Stomach (tissue), 9 donors: Measurements from ENCODE around the gene FAM47E. TPM values are rescaled to one million over a fixed set of nuclear protein-coding genes. Genes with fewer than 3 reads are reported as not detected.
"Not testable (repeated sequence)": the region's sequence is repeated elsewhere in the genome, so short reads cannot be mapped to it uniquely, and the experiment has no call there.

Experiments used
- DNase-seq, 2 donors: peaks; one replicate each; pipeline versions ENCODE4 v3.0.0 to v3.0.0-alpha.2; 2013 to 2019
- H3K27ac ChIP-seq, 5 donors: fragments of 200-600 bp in 4 of 5; sonication (generic) in 4 of 5; one replicate each; pipeline ENCODE4 v1.5.1; 2013 to 2019; ENCODE audit warnings: mild to moderate bottlenecking in 1 of 5, moderate library complexity in 1 of 5
- H3K27me3 ChIP-seq, 3 donors: fragments of 200-600 bp; sonication (generic); one replicate each; pipeline ENCODE4 v1.5.1; 2017 to 2019; ENCODE audit warnings: mixed run types in 1 of 3
- H3K36me3 ChIP-seq, 4 donors: fragments of 200-600 bp; sonication (generic); 1 replicate in 3 of 4; 2 replicates in 1 of 4; pipeline ENCODE4 v1.5.1; 2016 to 2019
- H3K4me1 ChIP-seq, 4 donors: fragments of 200-600 bp; sonication (generic); one replicate each; pipeline ENCODE4 v1.5.1; 2016 to 2019
- H3K4me3 ChIP-seq, 4 donors: fragments of 200-600 bp; sonication (generic) in 3 of 4; one replicate each; pipeline ENCODE4 v1.5.1; 2016 to 2019; ENCODE audit warnings: mild to moderate bottlenecking in 1 of 4
- H3K9me3 ChIP-seq, 4 donors: fragments of 200-600 bp; sonication (generic); one replicate each; pipeline ENCODE4 v1.5.1; 2016 to 2019
- CTCF ChIP-seq, 7 experiments: fragments of 450-650 bp in 4 of 7; fragments of 200-600 bp in 3 of 7; sonication (generic) in 3 of 7; IDR thresholded peaks; one replicate each; pipeline ENCODE4 v1.5.1; 2016 to 2019; ENCODE audit warnings: antibody characterized with exemption in 7 of 7, control low read depth in 2 of 7, mild to moderate bottlenecking in 1 of 7
- EP300 ChIP-seq: sonication (generic); formaldehyde crosslinking; IDR thresholded peaks from one replicate; pipeline ENCODE4 v1.6.1; 2017; ENCODE audit warnings: antibody characterized with exemption
- POLR2A ChIP-seq, 4 donors: fragments of 450-650 bp; IDR thresholded peaks; one replicate each; pipeline ENCODE4 v1.6.1; 2016; ENCODE audit warnings: antibody characterized with exemption in 4 of 4, control low read depth in 2 of 4, mild to moderate bottlenecking in 1 of 4, moderate library complexity in 1 of 4
- POLR2AphosphoS5 ChIP-seq, 3 donors: sonication (generic); formaldehyde crosslinking; IDR thresholded peaks; one replicate each; pipeline ENCODE4 v1.6.1; 2016; ENCODE audit warnings: antibody characterized with exemption in 3 of 3
- WGBS, 5 donors: extraction: QIAGEN DNeasy Blood & Tissue Kit in 3 of 5; methylation state at CpG; one replicate each; pipeline versions ENCODE4 v1.1.5 to v1.1.7; 2013 to 2018; 5-methylcytosine and 5-hydroxymethylcytosine counted together
- intact Hi-C: fragments of 100-400 bp; cut with DNase I; formaldehyde crosslinking; loops from one replicate; pipeline ENCODE4 v1.15.1; 2023; ENCODE audit warnings: low total_unique reads
- polyA plus RNA-seq, 3 donors: library from polyadenylated mRNA; stranded (reverse); fragments of 200-250 nt; gene quantifications; one replicate each; pipeline ENCODE4 v1.2.3, GENCODE V29; 2013
- total RNA-seq, 5 donors: library from RNA; depleted of rRNA; stranded (reverse); fragments of >200 nt; gene quantifications; one replicate each; pipeline versions ENCODE4 v1.1.0 to v1.2.3, GENCODE V29; 2014 to 2016
- donor health status: healthy with polysubstance abuse.
- donor health status: Bipolar disorder and iron deficiency.
- donor health status: healthy.

FAM47E gene
- total and polyA plus RNA-seq, 8 donors, result under 0.01 to 10.8 (median 6.5) TPM; not detected in 1

- WGBS, 5 donors, result 60 to 67% (median 63%) methylated on average over 6 of the region's 6 CpGs
- H3K9me3 ChIP-seq, result peaks cover 0 to 1% (median 0%) of the 10 kb centered on the region in 4 donors
- H3K27me3 ChIP-seq, result no peaks in the 10 kb centered on the region
- DNase-seq, result no peak
- no peaks in the 10 kb centered on the region for H3K36me3 ChIP-seq
- TF ChIP-seq POLR2AphosphoS5 (IDR thresholded peaks at IDR 0.05), result no peak
- no peak for TF ChIP-seq CTCF (IDR thresholded peaks at IDR 0.05)
- intact Hi-C loops, result no loop called here
- H3K4me3 ChIP-seq, result no peak overlapping the region
- H3K27ac ChIP-seq, result no peak overlapping the region
- H3K4me1 ChIP-seq, result peaks cover 0 to 22% (median 5%) of the 10 kb centered on the region in 4 donors
Observed at GRCh38 chr4:76280488-76281441, 29.2 kb downstream of the FAM47E start.

- H3K27me3 ChIP-seq, H3K9me3 ChIP-seq, intact Hi-C loops, H3K4me3 ChIP-seq, H3K36me3 ChIP-seq: not testable (repeated sequence)
- peak in 1 of 2 donors; percentile 35 for DNase-seq
- peak overlapping the region in 1 of 5 donors; percentile 31 for H3K27ac ChIP-seq
- WGBS, 5 donors, result 34 to 55% (median 36%) methylated on average over 6 of the region's 6 CpGs
- H3K4me1 ChIP-seq, result peaks cover 0 to 22% (median 5%) of the 10 kb centered on the region in 4 donors
Observed at GRCh38 chr4:76281594-76281993, 30.1 kb downstream of the FAM47E start.

- 68 to 85% (median 80%) methylated on average over 6 of the region's 6 CpGs for WGBS, 5 donors
- intact Hi-C loops, result no loop called here
- Histone ChIP-seq H3K9me3 (peaks cover 0 to 6% (median 0%) of the 10 kb centered on the region in 4 donors), H3K27ac (no peak overlapping the region), H3K36me3 (no peaks in the 10 kb centered on the region), H3K4me3 (no peak overlapping the region), H3K4me1 (peaks cover 0 to 19% (median 5%) of the 10 kb centered on the region in 4 donors), H3K27me3 (no peaks in the 10 kb centered on the region)
- DNase-seq, result no peak
- TF ChIP-seq CTCF (IDR thresholded peaks at IDR 0.05), result no peak
- no peak for TF ChIP-seq EP300
- TF ChIP-seq POLR2A (IDR thresholded peaks at IDR 0.05), result no peak
- TF ChIP-seq POLR2AphosphoS5 (IDR thresholded peaks at IDR 0.05), result no peak
Observed at GRCh38 chr4:76282941-76283689, 31.6 kb downstream of the FAM47E start.

- 79 to 90% (median 81%) methylated on average over 4 of the region's 4 CpGs for WGBS, 5 donors
- no peak for TF ChIP-seq POLR2A (IDR thresholded peaks at IDR 0.05)
- TF ChIP-seq EP300, result no peak
- no peak for TF ChIP-seq POLR2AphosphoS5 (IDR thresholded peaks at IDR 0.05)
- TF ChIP-seq CTCF (IDR thresholded peaks at IDR 0.05), result no peak
- Histone ChIP-seq H3K27me3 (no peaks in the 10 kb centered on the region), H3K4me1 (peaks cover 0 to 12% (median 5%) of the 10 kb centered on the region in 4 donors), H3K27ac (no peak overlapping the region), H3K9me3 (peaks cover 0 to 6% (median 0%) of the 10 kb centered on the region in 4 donors), H3K36me3 (no peaks in the 10 kb centered on the region), H3K4me3 (no peak overlapping the region)
- intact Hi-C loops, result no loop called here
- DNase-seq, result no peak
Observed at GRCh38 chr4:76283900-76284299, 32.4 kb downstream of the FAM47E start.

DNA sequence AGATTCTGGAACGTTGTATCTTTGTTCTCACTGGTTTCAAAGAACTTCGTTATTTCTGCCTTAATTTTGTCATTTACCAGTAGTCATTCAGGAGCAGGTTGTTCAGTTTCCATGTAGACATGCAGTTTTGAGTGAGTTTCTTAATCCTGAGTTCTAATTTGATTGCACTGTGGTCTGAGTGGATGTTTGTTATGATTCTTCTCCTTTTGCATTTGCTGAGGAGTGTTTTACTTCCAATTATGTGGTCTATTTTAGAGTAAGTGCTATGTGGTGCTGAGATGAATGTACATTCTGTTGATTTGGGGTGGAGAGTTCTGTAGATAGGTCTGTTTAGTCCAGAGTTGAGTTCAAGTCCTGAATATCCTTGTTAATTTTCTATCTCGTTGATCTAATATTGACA, 36.3 kb downstream of the FAM47E start:
- 76 to 89% (median 80%) methylated on average over 3 of the region's 3 CpGs for WGBS, 5 donors
- intact Hi-C loops, H3K4me1 ChIP-seq, H3K27me3 ChIP-seq, H3K27ac ChIP-seq, H3K4me3 ChIP-seq, DNase-seq, H3K9me3 ChIP-seq, H3K36me3 ChIP-seq: not testable (repeated sequence)
